Stimulated activated naive CD8-positive, alpha-beta T cell treated with anti-CD3 and anti-CD28 coated beads, Interleukin-15, Interleukin-2, amounts not matched to agents 100 ng/mL and 50 ng/mL, for 24 hours (primary cell): ENCODE measurements around the gene SCFD2.
"Not testable (repeated sequence)": the region's sequence is repeated elsewhere in the genome, so short reads cannot be mapped to it uniquely, and the experiment has no call there.

Experiments
- H3K27ac Mint-ChIP-seq: one replicate; pipeline ENCODE4 v1.8.0; 2021; ENCODE audit warnings: mild to moderate bottlenecking, mixed read lengths
- H3K27me3 Mint-ChIP-seq: one replicate; pipeline ENCODE4 v1.8.0; 2021; ENCODE audit warnings: mixed read lengths
- H3K36me3 Mint-ChIP-seq: one replicate; pipeline ENCODE4 v1.8.0; 2021; ENCODE audit warnings: low read depth, mixed read lengths
- H3K4me1 Mint-ChIP-seq: one replicate; pipeline ENCODE4 v1.8.0; 2021; ENCODE audit warnings: low read depth, mixed read lengths
- H3K4me3 Mint-ChIP-seq: one replicate; pipeline ENCODE4 v1.8.0; 2021; ENCODE audit warnings: mild to moderate bottlenecking, mixed read lengths
- H3K9me3 Mint-ChIP-seq: one replicate; pipeline ENCODE4 v1.8.0; 2021; ENCODE audit warnings: mixed read lengths

The SCFD2 gene

GRCh38 chr4:53043055-53043454, 322.8 kb downstream of the SCFD2 start:
- no peak overlapping the region for H3K4me3 Mint-ChIP-seq
- peaks cover 5% of the 10 kb centered on the region for H3K36me3 Mint-ChIP-seq
- H3K9me3 Mint-ChIP-seq: no peaks in the 10 kb centered on the region
- H3K4me1 Mint-ChIP-seq: no peaks in the 10 kb centered on the region
- H3K27me3 Mint-ChIP-seq: no peaks in the 10 kb centered on the region
- peak overlapping the region; percentile 26 for H3K27ac Mint-ChIP-seq

GRCh38 chr4:53040851-53041250, 325.0 kb downstream of the SCFD2 start:
- H3K27ac Mint-ChIP-seq: no peak overlapping the region
- no peaks in the 10 kb centered on the region for H3K9me3 Mint-ChIP-seq
- H3K27me3 Mint-ChIP-seq: no peaks in the 10 kb centered on the region
- H3K36me3 Mint-ChIP-seq: peaks cover 5% of the 10 kb centered on the region
- H3K4me1 Mint-ChIP-seq: no peaks in the 10 kb centered on the region
- no peak overlapping the region for H3K4me3 Mint-ChIP-seq

GRCh38 chr4:53040459-53040815, 325.4 kb downstream of the SCFD2 start:
- Mint-ChIP-seq H3K27ac (no peak overlapping the region), H3K9me3 (peaks cover 3% of the 10 kb centered on the region), H3K4me3 (no peak overlapping the region), H3K4me1 (no peaks in the 10 kb centered on the region), H3K36me3 (peaks cover 9% of the 10 kb centered on the region), H3K27me3 (no peaks in the 10 kb centered on the region)

GRCh38 chr4:53039741-53040458, 326.0 kb downstream of the SCFD2 start:
- H3K4me1 Mint-ChIP-seq: no peaks in the 10 kb centered on the region
- H3K27me3 Mint-ChIP-seq: no peaks in the 10 kb centered on the region
- peaks cover 8% of the 10 kb centered on the region for H3K9me3 Mint-ChIP-seq
- H3K36me3 Mint-ChIP-seq: peaks cover 14% of the 10 kb centered on the region
- no peak overlapping the region for H3K27ac Mint-ChIP-seq
- H3K4me3 Mint-ChIP-seq: no peak overlapping the region

GRCh38 chr4:53037892-53038291, 328.0 kb downstream of the SCFD2 start:
- H3K27ac Mint-ChIP-seq: no peak overlapping the region
- H3K36me3 Mint-ChIP-seq: peaks cover 33% of the 10 kb centered on the region
- peaks cover 14% of the 10 kb centered on the region for H3K4me1 Mint-ChIP-seq
- H3K9me3 Mint-ChIP-seq: peaks cover 20% of the 10 kb centered on the region
- H3K27me3 Mint-ChIP-seq: no peaks in the 10 kb centered on the region
- no peak overlapping the region for H3K4me3 Mint-ChIP-seq

GRCh38 chr4:53032908-53033307, 333.0 kb downstream of the SCFD2 start:
- H3K4me3 Mint-ChIP-seq, H3K27me3 Mint-ChIP-seq: not testable (repeated sequence)
- Mint-ChIP-seq H3K4me1 (peaks cover 20% of the 10 kb centered on the region), H3K9me3 (peaks cover 26% of the 10 kb centered on the region), H3K36me3 (peaks cover 57% of the 10 kb centered on the region), H3K27ac (peak overlapping the region; percentile 13)

- Mint-ChIP-seq H3K4me1 (no peaks in the 10 kb centered on the region), H3K36me3 (peaks cover 17% of the 10 kb centered on the region), H3K27me3 (no peaks in the 10 kb centered on the region), H3K4me3 (no peak overlapping the region), H3K9me3 (peaks cover under 1% of the 10 kb centered on the region), H3K27ac (no peak overlapping the region)
These were observed 339.6 kb downstream of the SCFD2 start for GRCh38 chr4:53026233-53026632.

- Mint-ChIP-seq H3K9me3 (no peaks in the 10 kb centered on the region), H3K27ac (no peak overlapping the region)
These were observed 342.1 kb downstream of the SCFD2 start for GRCh38 chr4:53023677-53024299.

GRCh38 chr4:53022513-53023100, 343.3 kb downstream of the SCFD2 start:
- peaks cover 3% of the 10 kb centered on the region for H3K36me3 Mint-ChIP-seq
- H3K4me1 Mint-ChIP-seq: no peaks in the 10 kb centered on the region
- no peak overlapping the region for H3K27ac Mint-ChIP-seq
- no peak overlapping the region for H3K4me3 Mint-ChIP-seq
- H3K27me3 Mint-ChIP-seq: no peaks in the 10 kb centered on the region
- no peaks in the 10 kb centered on the region for H3K9me3 Mint-ChIP-seq

More at GRCh38 chr4:53023677-53024299, 342.1 kb downstream of the SCFD2 start:
- Mint-ChIP-seq H3K36me3 (peaks cover 7% of the 10 kb centered on the region), H3K27me3 (no peaks in the 10 kb centered on the region), H3K4me3 (no peak overlapping the region), H3K4me1 (no peaks in the 10 kb centered on the region)

- Mint-ChIP-seq H3K27me3 (no peaks in the 10 kb centered on the region), H3K27ac (no peak overlapping the region), H3K9me3 (no peaks in the 10 kb centered on the region), H3K36me3 (peaks cover 3% of the 10 kb centered on the region), H3K4me1 (no peaks in the 10 kb centered on the region), H3K4me3 (no peak overlapping the region)
These were observed 343.9 kb downstream of the SCFD2 start for GRCh38 chr4:53021754-53022512.

- Mint-ChIP-seq H3K9me3 (no peaks in the 10 kb centered on the region), H3K36me3 (peaks cover 3% of the 10 kb centered on the region), H3K27me3 (no peaks in the 10 kb centered on the region), H3K4me3 (no peak overlapping the region), H3K27ac (no peak overlapping the region), H3K4me1 (no peaks in the 10 kb centered on the region)
These were observed 346.1 kb downstream of the SCFD2 start for GRCh38 chr4:53019485-53020382.

GRCh38 chr4:53018471-53018870, 347.4 kb downstream of the SCFD2 start:
- Mint-ChIP-seq H3K4me1 (peaks cover 5% of the 10 kb centered on the region), H3K27ac (no peak overlapping the region)

GRCh38 chr4:53016099-53016820, 349.6 kb downstream of the SCFD2 start:
- H3K4me1 Mint-ChIP-seq: peaks cover 23% of the 10 kb centered on the region
- no peaks in the 10 kb centered on the region for H3K9me3 Mint-ChIP-seq
- H3K36me3 Mint-ChIP-seq: peaks cover 7% of the 10 kb centered on the region

More at GRCh38 chr4:53018471-53018870, 347.4 kb downstream of the SCFD2 start:
- no peaks in the 10 kb centered on the region for H3K27me3 Mint-ChIP-seq
- no peaks in the 10 kb centered on the region for H3K9me3 Mint-ChIP-seq
- H3K36me3 Mint-ChIP-seq: peaks cover 7% of the 10 kb centered on the region
- no peak overlapping the region for H3K4me3 Mint-ChIP-seq

GRCh38 chr4:53015681-53016080, 350.2 kb downstream of the SCFD2 start:
- no peaks in the 10 kb centered on the region for H3K27me3 Mint-ChIP-seq
- H3K36me3 Mint-ChIP-seq: peaks cover 7% of the 10 kb centered on the region

More at GRCh38 chr4:53016099-53016820, 349.6 kb downstream of the SCFD2 start:
- H3K4me3 Mint-ChIP-seq: no peak overlapping the region
- no peak overlapping the region for H3K27ac Mint-ChIP-seq
- H3K27me3 Mint-ChIP-seq: no peaks in the 10 kb centered on the region

More at GRCh38 chr4:53015681-53016080, 350.2 kb downstream of the SCFD2 start:
- H3K9me3 Mint-ChIP-seq: no peaks in the 10 kb centered on the region
- no peak overlapping the region for H3K27ac Mint-ChIP-seq
- peaks cover 23% of the 10 kb centered on the region for H3K4me1 Mint-ChIP-seq
- H3K4me3 Mint-ChIP-seq: no peak overlapping the region
